GM10266 (cell line): Measurements from ENCODE around the gene GABRG3.

Experiments
- DNase-seq: peaks from one replicate; pipeline ENCODE4 v3.0.0; 2012; ENCODE audit errors: extremely low spot score
- TF ChIP-seq, protein P1 (sequence below): IDR thresholded peaks from 2 replicates; pipeline ENCODE4 v1.5.1; 2012; ENCODE audit warnings: mild to moderate bottlenecking, low read depth; ENCODE audit not compliant: control insufficient read depth, insufficient read depth; ENCODE audit errors: missing control alignments

Gene GABRG3

DNA sequence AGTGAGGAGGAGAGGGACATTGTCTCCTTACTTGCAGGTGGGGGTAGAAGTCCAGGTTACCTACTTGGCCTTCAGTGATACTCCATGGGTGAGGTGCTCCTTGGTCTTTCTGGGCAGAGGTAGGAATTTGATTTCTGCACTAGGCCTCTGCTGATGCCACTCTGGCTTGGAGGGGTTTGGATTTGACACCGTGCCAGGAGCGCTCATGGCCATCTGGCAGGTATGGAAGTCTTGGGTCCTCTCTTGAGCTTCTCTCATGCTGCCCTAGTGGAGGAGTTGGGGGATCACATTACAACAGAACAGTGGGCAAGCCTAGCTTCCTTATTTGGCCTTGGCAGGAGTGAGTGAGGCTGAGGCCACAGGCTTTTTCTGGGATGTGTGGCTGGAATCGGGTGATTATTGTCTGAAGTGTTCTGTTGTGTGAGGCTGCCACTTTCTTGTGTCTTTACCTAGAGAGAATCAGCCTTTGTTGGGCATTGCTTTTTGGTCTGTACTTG lies 525.0 kb downstream of the GABRG3 start:
- TF ChIP-seq, protein P1, sequence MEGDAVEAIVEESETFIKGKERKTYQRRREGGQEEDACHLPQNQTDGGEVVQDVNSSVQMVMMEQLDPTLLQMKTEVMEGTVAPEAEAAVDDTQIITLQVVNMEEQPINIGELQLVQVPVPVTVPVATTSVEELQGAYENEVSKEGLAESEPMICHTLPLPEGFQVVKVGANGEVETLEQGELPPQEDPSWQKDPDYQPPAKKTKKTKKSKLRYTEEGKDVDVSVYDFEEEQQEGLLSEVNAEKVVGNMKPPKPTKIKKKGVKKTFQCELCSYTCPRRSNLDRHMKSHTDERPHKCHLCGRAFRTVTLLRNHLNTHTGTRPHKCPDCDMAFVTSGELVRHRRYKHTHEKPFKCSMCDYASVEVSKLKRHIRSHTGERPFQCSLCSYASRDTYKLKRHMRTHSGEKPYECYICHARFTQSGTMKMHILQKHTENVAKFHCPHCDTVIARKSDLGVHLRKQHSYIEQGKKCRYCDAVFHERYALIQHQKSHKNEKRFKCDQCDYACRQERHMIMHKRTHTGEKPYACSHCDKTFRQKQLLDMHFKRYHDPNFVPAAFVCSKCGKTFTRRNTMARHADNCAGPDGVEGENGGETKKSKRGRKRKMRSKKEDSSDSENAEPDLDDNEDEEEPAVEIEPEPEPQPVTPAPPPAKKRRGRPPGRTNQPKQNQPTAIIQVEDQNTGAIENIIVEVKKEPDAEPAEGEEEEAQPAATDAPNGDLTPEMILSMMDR: no peak
- DNase-seq: no peak

DNA sequence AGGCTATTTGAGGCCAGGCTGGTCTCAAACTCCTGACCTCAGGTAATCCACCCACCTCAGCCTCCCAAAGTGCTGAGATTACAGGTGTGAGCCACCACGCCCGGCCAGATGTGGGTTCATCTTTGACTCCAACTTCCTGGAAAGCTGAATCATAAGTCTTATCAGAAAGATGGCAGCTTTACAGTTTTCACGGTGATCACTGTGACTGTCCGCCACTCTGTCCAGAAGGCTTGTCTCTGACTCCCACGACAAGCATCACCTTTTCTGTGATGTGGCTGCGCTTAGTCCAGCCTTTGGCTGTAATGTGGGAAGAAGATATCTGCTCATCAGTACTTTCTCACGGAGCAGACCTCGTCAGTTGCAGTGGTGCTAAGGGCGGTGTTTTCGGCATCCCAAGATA lies 527.7 kb downstream of the GABRG3 start:
- no peak for DNase-seq
- TF ChIP-seq, protein P1: no peak

DNA sequence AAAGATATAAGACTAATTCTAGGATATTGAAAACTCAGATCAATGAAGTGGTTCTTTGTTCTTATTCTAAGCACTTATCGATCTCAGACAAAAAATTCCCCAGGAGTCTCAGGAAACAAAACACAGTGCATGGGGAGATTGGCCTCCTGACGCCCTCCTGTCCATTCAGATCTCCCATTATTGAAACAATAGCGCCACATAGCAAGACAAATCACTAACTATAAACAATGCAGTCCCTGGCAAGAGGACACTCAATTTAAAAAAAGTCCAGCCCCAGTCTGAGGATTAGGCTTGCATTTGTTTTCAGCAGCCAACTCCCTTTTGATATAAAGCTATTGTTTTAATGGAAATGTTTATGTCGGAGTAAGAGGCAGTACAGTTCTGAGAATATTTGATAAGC lies 528.2 kb downstream of the GABRG3 start:
- no peak for DNase-seq
- TF ChIP-seq, protein P1: no peak

DNA sequence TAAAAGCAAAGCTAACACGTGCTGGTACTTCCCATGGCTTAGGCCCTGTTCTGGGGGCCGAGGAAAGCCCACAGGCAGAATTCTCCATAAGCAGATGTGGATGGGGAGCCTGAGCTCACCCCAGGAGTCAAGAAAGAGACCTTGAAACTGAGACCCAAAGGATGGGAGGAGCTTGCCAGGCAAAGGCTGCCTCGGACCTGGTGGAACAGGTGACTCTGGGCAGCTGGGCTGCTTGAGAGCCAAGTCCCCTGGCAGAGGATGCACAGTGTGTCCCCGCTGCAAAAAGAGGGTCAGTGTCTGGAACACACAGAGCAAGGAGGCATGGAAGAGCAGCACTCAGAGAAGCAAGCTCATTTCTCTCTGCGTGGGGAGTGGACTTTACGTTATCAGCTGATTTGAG lies 528.7 kb downstream of the GABRG3 start:
- TF ChIP-seq, protein P1: no peak
- no peak for DNase-seq

DNA sequence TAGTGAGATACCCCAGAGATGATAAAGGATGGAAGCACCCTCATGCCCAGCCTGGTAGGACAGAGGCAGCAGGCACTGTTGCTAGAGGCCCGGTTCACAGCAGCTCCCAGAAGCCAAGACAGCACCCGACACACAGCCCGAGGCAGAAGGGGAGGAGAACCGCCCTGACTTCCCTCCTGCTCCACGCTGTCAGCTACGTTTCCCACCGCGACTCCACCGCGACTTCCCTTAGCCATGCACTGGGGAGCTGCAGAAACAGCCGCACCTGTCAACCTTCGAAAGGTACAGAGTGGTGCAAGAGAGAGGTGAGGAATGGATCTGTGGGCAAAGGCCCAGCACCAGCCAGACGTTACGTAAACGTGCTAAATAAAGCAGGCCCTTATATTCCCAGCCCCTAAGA lies 529.2 kb downstream of the GABRG3 start:
- no peak for DNase-seq
- TF ChIP-seq, protein P1: no peak

DNA sequence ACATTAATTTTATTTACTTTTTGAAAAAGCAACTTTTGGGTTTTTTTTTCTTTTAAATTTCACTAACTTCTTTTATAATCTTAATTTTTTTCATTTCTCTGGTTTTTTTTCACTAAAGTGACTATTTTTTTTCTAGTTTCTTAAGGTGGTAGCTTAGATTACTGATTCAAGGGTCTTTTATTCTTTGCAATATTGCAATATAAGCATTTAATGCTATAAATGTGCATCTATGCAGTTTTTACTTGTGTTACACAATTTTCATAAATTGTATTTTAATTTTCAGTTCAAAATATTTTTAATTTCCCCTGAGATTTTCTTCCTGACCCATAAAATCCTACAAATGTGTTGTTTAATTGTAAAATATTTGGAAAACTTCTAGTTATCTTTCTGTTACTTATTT lies 535.8 kb downstream of the GABRG3 start:
- TF ChIP-seq, protein P1: no peak

DNA sequence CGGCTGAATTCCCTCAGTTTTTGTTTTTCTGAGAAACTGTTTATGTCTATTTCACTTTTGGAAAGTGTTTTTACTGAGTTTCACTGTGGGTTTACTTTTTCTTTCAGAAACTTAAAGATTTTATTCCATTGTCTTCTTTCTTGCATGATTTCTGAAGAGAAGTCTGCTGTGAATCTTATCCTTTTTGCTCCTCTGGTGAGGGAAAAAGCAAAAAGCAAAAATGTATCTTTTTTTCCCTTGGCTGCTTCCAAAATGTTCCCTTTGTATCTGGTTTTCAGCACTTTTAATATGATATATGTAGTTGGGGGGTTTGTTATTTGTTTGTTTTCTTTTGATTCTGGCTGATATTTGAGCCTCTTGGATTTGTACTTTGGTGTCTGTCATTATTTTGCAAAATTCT lies 538.0 kb downstream of the GABRG3 start:
- TF ChIP-seq, protein P1: no peak
- DNase-seq: no peak

More for the DNA sequence above, 535.8 kb downstream of the GABRG3 start:
- no peak for DNase-seq
